Aorta (tissue), 5 donors: ENCODE results near the gene GARNL3. TPM values are rescaled to one million over a fixed set of nuclear protein-coding genes. Genes with fewer than 3 reads are reported as not detected.

Source experiments
- ATAC-seq: fragments of 200-7000 bp; cut with Tn5 transposase; one replicate; pipeline ENCODE4 v1.9.1; 2022; ENCODE audit warnings: moderate library complexity; ENCODE audit not compliant: low FRiP score
- DNase-seq, 2 donors: peaks; one replicate each; pipeline ENCODE4 v3.0.0-alpha.2; 2020
- H3K27ac ChIP-seq, 2 donors: one replicate each; pipeline ENCODE4 v1.5.1; 2013; ENCODE audit warnings: low read length in 2 of 2, mild to moderate bottlenecking in 2 of 2, moderate library complexity in 2 of 2, control low read depth in 1 of 2, inconsistent platforms in 1 of 2, low read depth in 1 of 2
- H3K27me3 ChIP-seq, 2 donors: one replicate each; pipeline ENCODE4 v1.6.1; 2013; ENCODE audit warnings: control low read depth in 1 of 2, low read length in 1 of 2, mild to moderate bottlenecking in 1 of 2, moderate library complexity in 1 of 2; ENCODE audit not compliant: insufficient read depth in 2 of 2, control insufficient read depth in 1 of 2
- H3K36me3 ChIP-seq, 2 donors: one replicate each; pipeline ENCODE4 v1.6.1; 2013; ENCODE audit warnings: control low read depth in 1 of 2, low read length in 1 of 2, mild to moderate bottlenecking in 1 of 2; ENCODE audit not compliant: insufficient read depth in 2 of 2, control insufficient read depth in 1 of 2
- H3K4me1 ChIP-seq, 2 donors: one replicate each; pipeline ENCODE4 v1.6.1; 2013; ENCODE audit warnings: low read length in 2 of 2, control low read depth in 1 of 2, mild to moderate bottlenecking in 1 of 2, moderate library complexity in 1 of 2; ENCODE audit not compliant: insufficient read depth in 2 of 2, control insufficient read depth in 1 of 2
- H3K4me3 ChIP-seq, 2 donors: one replicate each; pipeline ENCODE4 v1.5.1; 2013; ENCODE audit warnings: low read length in 2 of 2, control low read depth in 1 of 2, mild to moderate bottlenecking in 1 of 2
- H3K9me3 ChIP-seq: one replicate; pipeline ENCODE4 v1.6.1; 2013; ENCODE audit warnings: mild to moderate bottlenecking, low read length; ENCODE audit not compliant: control insufficient read depth
- WGBS, 2 donors: extraction: QIAGEN DNeasy Blood & Tissue Kit; methylation state at CpG; one replicate each; pipeline ENCODE4 v1.1.7; 2013; 5-methylcytosine and 5-hydroxymethylcytosine counted together
- intact Hi-C, 2 donors: fragments of 100-400 bp; cut with DNase I; formaldehyde crosslinking; loops; one replicate each; pipeline versions ENCODE4 v1.14.2 to v1.15.0; 2022
- polyA plus RNA-seq, 2 donors: library from polyadenylated mRNA; stranded (reverse); fragments of 200-250 nt; gene quantifications; one replicate each; pipeline ENCODE4 v1.2.3, GENCODE V29; 2013
- total RNA-seq, 2 donors: library from RNA; stranded (reverse); fragmentation: NEBNext Ultra II Directional; extraction: Animal tissue kit (Norgen Biotek cat#: 25700); gene quantifications; one replicate each; pipeline ENCODE4 v1.2.1, GENCODE V29; 2021
- donor health status: healthy with polysubstance abuse.
- donor health status: Bipolar disorder and iron deficiency.
- donor health status: DM: no; HTN: no; CAD: no.
- donor health status: DM: no; HTN: no; CAD: no.
- donor health status: DM: yes; HTN: yes; CAD: no.

Gene GARNL3
- total and polyA plus RNA-seq, 4 donors: 6.3 to 70.9 (median 42.8) TPM

GRCh38 chr9:127222388-127223095 lies 42.0 kb upstream of the GARNL3 start:
- Histone ChIP-seq H3K9me3 (no peaks in the 10 kb centered on the region), H3K4me3 (no peak overlapping the region), H3K36me3 (no peaks in the 10 kb centered on the region), H3K27me3 (no peaks in the 10 kb centered on the region), H3K4me1 (no peaks in the 10 kb centered on the region), H3K27ac (no peak overlapping the region)
- DNase-seq (no peak), ATAC-seq (no peak)
- intact Hi-C loops: no loop called here
- WGBS, 2 donors: 87% methylated on average over 15 of the region's 15 CpGs

DNA sequence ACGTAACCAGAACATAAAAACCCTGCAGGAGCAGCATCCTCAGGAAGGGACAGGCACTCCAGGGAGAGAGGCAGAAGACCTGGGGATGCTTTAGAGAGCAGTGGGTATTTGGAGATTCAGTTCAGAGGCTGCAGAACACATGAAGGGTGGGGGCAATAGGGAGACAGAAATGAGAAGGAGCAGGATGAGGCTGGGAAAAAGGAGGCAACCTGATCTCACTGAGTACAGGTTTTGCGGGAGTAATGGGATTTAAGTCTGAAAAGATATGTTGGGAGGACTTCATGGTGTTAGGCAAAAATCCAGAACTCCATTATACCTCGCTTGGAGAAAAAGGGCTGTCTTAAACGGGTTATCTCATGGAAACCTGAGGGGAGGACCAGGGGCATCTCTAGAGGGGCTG lies 41.3 kb upstream of the GARNL3 start:
- Histone ChIP-seq H3K36me3 (no peaks in the 10 kb centered on the region), H3K4me1 (no peaks in the 10 kb centered on the region), H3K4me3 (no peak overlapping the region), H3K27me3 (no peaks in the 10 kb centered on the region), H3K9me3 (no peaks in the 10 kb centered on the region), H3K27ac (no peak overlapping the region)
- intact Hi-C loops: no loop called here
- DNase-seq (no peak), ATAC-seq (no peak)
- WGBS, 2 donors: 41 to 44% methylated on average over 4 of the region's 4 CpGs

GRCh38 chr9:127223810-127224177 lies 40.8 kb upstream of the GARNL3 start:
- intact Hi-C loops: no loop called here
- Histone ChIP-seq H3K36me3 (no peaks in the 10 kb centered on the region), H3K4me1 (no peaks in the 10 kb centered on the region), H3K9me3 (no peaks in the 10 kb centered on the region), H3K27ac (peak overlapping the region in 1 of 2 donors; percentile 41), H3K27me3 (no peaks in the 10 kb centered on the region), H3K4me3 (no peak overlapping the region)
- peak in 1 of 2 donors; percentile 63 for DNase-seq
- no peak for ATAC-seq
- 30 to 40% methylated on average over 8 of the region's 8 CpGs for WGBS, 2 donors

- Histone ChIP-seq H3K36me3 (no peaks in the 10 kb centered on the region), H3K4me1 (no peaks in the 10 kb centered on the region), H3K27ac (peak overlapping the region in 1 of 2 donors; percentile 86), H3K27me3 (no peaks in the 10 kb centered on the region), H3K4me3 (peak overlapping the region; percentile 23 to 52), H3K9me3 (no peaks in the 10 kb centered on the region)
- DNase-seq (peak; percentile 96 to 98), ATAC-seq (peak; percentile 90)
- intact Hi-C loops: no loop called here
- 1% methylated on average over 53 to 56 of the region's 56 CpGs for WGBS, 2 donors
Observed at GRCh38 chr9:127224178-127224882, 40.2 kb upstream of the GARNL3 start.

DNA sequence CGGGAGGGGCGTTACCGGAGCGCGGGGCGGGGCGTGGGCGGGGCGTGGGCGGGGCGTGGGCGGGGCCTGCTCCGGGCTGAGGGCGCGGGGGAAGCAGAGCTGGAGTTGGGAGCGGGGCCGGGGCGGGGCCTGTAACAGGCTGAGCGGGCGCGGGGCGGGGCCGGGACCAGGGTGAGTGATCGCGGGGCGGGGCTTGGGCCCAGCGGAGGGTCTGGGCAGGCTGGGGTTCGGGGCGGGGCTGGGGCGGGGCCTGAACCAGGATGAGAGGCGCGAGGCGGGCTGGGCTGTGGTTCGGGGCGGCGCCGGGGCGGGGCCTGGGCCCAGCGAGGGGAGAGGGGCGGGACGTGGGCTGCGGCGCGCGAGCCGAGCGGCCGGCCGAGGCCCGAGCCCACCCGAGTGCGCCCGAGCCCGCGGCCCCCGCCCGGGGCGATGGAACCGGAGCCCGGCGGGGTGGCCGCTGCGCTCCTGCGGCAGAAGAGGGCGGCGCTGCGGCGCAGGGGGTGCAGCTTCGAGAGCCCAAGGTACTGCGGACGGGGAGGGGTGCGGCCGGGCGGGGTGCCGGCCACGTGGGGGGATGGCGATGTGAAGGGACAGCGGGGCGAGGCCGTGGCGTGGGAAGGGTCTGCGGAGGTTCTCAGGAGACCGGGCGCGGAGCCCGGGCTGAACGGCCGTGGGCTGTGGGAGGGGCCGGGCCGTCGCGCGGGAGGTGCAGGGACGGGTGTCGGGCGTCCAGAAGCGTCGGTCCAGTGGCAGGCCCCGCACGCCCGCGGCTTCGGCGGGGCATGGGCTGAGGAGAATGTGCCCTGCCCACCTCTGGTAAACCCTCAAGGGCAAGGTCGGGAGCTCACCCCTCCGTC lies 39.5 kb upstream of the GARNL3 start:
- Histone ChIP-seq H3K4me1 (no peaks in the 10 kb centered on the region), H3K27me3 (no peaks in the 10 kb centered on the region), H3K9me3 (no peaks in the 10 kb centered on the region), H3K36me3 (no peaks in the 10 kb centered on the region), H3K4me3 (peak overlapping the region; percentile 65 to 83), H3K27ac (peak overlapping the region; percentile 17 to 45)
- DNase-seq (peak; percentile 98 to 99), ATAC-seq (peak; percentile 95)
- WGBS, 2 donors: 1% methylated on average over 31 to 106 of the region's 106 CpGs
- intact Hi-C loops: loop anchor here in 1 of 2 donors (5.0 kb wide), 1 partner anchor 87 kb away; no protein-coding TSS in a partner anchor

GRCh38 chr9:127225801-127226625 lies 38.6 kb upstream of the GARNL3 start:
- peak overlapping the region; percentile 65 to 83 for H3K4me3 ChIP-seq
- no peaks in the 10 kb centered on the region for H3K36me3 ChIP-seq
- no peaks in the 10 kb centered on the region for H3K4me1 ChIP-seq
- intact Hi-C loops: loop anchor here in 1 of 2 donors (5.0 kb wide), 1 partner anchor 86 kb away; no protein-coding TSS in a partner anchor
- no peaks in the 10 kb centered on the region for H3K27me3 ChIP-seq
- no peaks in the 10 kb centered on the region for H3K9me3 ChIP-seq
- WGBS, 2 donors: 5 to 9% methylated on average over 27 to 42 of the region's 42 CpGs
- H3K27ac ChIP-seq: peak overlapping the region; percentile 17 to 55
- ATAC-seq: no peak
- peak; percentile 66 to 83 for DNase-seq

DNA sequence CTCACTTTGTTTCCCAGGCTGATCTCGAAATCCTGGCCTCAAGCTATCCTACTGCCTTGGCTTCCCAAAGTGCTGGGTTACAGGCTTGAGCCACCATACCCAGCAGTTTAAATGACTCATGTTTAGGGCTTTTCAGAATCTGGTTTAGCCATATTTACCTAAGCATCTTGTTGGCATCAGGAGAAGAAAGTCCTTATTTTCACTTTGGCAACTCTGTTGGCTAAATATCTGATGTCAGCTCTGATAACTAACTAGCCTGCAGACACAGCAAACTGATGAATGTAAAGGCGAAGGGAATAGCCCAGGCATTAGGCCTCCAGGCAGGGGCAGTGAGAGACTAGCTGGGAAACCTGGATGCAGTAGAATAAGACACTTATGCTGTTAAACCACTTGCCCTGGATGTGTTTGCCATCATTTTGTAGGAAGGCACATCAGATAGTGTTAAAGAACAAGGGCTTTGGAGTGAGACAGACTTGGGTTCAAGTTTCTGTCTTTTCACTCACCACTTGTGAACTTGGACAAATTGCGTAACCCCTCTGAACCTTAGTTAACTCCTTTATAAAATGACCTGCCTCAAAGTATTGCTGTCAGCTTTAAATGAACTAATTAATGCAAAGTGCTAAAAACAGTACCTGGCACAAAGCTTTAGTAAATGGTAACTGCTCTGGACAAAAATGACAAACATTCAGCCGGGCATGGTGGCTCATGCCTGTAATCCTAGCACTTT lies 34.7 kb upstream of the GARNL3 start:
- peak overlapping the region in 1 of 2 donors; percentile 53 for H3K27ac ChIP-seq
- no peak for DNase-seq
- H3K27me3 ChIP-seq: no peaks in the 10 kb centered on the region
- H3K4me1 ChIP-seq: peaks cover 5% of the 10 kb centered on the region in 2 donors
- 31 to 40% methylated on average over 4 of the region's 4 CpGs for WGBS, 2 donors
- intact Hi-C loops: loop anchor here in 1 of 2 donors (5.0 kb wide), 1 partner anchor 82 kb away; no protein-coding TSS in a partner anchor
- H3K4me3 ChIP-seq: no peak overlapping the region
- ATAC-seq: no peak
- no peaks in the 10 kb centered on the region for H3K9me3 ChIP-seq
- H3K36me3 ChIP-seq: no peaks in the 10 kb centered on the region
